GM12864 (cell line): ENCODE data around the gene CD99L2.

Source experiments
- DNase-seq: peaks from one replicate; pipeline ENCODE4 v3.0.0-alpha.2; 2011; ENCODE audit warnings: low read depth
- H3K4me3 ChIP-seq: 2 replicates; pipeline ENCODE4 v1.5.1; 2011; ENCODE audit warnings: mild to moderate bottlenecking, low read depth, low read length, control low read depth
- TF ChIP-seq, protein P1 (sequence below): IDR thresholded peaks from 2 replicates; pipeline ENCODE4 v1.5.1; 2011; ENCODE audit warnings: low read depth, mild to moderate bottlenecking, moderate library complexity, low read length, control low read depth, inconsistent platforms; ENCODE audit errors: missing control alignments

The CD99L2 gene

DNA sequence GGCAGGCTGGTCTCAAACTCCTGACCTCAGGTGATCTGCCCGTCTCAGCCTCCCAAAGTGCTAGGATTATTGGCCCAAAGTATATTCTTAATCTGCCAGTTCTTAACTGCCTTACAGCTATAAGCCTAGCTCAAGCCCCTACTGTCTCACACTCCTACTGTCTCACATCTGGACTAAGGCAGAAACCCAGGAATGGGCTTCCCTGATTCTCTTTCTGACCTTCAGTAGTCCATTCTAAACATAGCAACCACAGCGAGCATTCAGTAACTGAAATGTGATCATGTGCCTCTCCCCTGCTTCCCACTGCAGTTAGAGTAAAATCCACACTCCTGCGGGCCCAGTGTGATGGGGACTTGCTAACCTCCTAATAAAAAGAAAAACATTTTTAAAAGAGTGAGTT, 146.3 kb downstream of the CD99L2 start:
- no peak for DNase-seq
- no peak overlapping the region for H3K4me3 ChIP-seq
- TF ChIP-seq, protein P1, sequence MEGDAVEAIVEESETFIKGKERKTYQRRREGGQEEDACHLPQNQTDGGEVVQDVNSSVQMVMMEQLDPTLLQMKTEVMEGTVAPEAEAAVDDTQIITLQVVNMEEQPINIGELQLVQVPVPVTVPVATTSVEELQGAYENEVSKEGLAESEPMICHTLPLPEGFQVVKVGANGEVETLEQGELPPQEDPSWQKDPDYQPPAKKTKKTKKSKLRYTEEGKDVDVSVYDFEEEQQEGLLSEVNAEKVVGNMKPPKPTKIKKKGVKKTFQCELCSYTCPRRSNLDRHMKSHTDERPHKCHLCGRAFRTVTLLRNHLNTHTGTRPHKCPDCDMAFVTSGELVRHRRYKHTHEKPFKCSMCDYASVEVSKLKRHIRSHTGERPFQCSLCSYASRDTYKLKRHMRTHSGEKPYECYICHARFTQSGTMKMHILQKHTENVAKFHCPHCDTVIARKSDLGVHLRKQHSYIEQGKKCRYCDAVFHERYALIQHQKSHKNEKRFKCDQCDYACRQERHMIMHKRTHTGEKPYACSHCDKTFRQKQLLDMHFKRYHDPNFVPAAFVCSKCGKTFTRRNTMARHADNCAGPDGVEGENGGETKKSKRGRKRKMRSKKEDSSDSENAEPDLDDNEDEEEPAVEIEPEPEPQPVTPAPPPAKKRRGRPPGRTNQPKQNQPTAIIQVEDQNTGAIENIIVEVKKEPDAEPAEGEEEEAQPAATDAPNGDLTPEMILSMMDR, result no peak

DNA sequence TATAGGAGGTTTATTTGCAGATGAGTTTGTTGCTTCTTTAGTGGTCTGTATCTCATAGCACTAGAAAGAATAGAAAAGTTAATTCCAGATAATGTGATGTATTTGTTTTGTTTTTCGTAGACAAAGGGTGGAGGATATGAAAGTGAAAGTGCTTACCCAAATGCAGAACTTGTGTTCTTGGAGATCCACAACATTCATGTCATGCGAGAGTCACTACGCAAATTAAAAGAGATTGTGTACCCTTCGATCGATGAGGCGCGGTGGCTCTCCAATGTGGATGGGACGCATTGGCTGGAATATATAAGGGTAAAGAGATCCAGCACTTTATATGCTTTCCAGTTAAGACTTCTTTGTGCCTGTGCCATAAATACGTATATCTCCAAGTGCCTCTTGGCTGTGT, 162.0 kb downstream of the CD99L2 start:
- TF ChIP-seq, protein P1, result no peak
- no peak overlapping the region for H3K4me3 ChIP-seq
- DNase-seq, result no peak

DNA sequence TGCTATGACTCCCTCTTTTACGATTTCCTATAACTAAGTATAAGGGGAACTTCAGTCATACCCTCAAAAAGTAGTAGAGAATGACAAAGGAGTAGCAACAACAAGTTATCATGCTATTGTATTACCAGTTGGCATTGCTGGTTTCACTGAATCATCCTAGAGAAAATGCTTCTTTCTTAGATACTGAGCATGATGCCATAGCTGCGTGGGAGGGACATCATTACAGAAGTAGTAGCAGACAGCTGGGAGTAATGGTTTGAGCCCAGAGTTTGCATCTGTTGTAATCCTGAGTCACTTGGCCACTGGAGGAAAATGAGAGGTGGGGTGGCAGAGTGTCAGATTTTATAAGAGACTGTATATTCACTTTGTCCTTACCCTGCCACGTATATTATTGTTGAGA, 166.7 kb downstream of the CD99L2 start:
- no peak overlapping the region for H3K4me3 ChIP-seq
- TF ChIP-seq, protein P1, result no peak
- DNase-seq, result no peak

DNA sequence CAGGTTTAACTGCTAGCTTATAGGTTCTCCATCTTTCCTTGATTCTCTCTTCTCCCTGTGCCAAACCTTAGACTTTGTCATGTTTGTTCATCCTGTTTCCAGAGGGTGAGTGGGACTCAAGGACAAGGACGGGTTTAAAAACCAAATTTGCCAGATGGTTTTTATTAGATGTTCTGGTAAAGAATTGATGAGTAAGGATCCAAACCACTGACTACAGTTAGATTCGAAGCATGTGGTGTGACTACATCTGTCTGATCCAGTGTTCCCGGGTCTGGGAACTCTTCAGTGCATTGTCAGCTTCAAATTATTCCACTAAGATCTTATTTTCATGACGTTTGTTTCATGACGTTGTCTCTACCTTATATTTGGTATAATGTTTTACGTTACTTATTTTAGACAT, 167.7 kb downstream of the CD99L2 start:
- no peak for DNase-seq
- no peak overlapping the region for H3K4me3 ChIP-seq
- TF ChIP-seq, protein P1, result no peak

DNA sequence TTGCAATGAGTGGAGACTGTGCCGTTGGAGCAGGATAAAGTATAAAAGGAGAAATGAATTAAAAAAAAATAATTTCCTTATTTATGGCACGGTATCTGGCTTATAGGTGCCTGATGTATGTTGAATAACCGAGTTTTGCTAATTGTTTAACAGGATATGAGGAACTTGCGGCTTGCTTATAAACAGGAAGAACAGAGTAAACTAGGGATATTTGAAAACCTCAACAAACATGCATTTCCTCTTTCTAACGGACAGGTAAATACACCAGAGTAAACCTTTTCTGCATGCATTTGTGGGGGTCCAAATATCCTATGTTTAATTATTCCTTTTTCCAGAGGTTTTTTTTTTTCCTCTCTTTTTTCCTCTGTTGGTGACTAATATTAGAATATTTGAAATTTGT, 168.5 kb downstream of the CD99L2 start:
- TF ChIP-seq, protein P1, result no peak
- H3K4me3 ChIP-seq, result no peak overlapping the region
- DNase-seq, result no peak

DNA sequence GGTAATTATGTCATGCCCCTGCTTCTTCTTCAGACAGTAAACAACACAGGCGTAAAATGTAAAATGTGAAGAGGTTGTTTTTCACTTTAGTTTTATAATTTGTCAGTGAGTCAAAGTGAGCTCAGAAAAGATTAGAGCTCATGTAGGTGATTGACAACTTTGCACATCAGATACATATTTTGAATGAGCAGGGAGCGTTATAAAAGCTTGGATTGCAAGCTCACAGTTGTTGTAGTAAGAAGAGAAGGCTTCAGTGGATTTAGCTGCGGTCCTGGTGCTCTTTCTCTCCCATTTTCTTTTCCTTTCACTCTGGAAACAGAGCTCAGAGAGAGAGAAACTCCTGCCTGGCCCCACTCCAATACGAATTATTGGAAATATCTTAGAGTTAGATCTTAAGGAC, 178.8 kb downstream of the CD99L2 start:
- no peak overlapping the region for H3K4me3 ChIP-seq
- TF ChIP-seq, protein P1, result no peak

More for the DNA sequence above, 178.8 kb downstream of the CD99L2 start:
- DNase-seq, result no peak
